Nephron (organoid): ENCODE measurements around the gene APBB2.

Experiments used
- H3K27ac Mint-ChIP-seq, 3 experiments: 2 replicates each; pipeline ENCODE4 v1.8.0; 2020; ENCODE audit warnings: mixed read lengths in 3 of 3, mild to moderate bottlenecking in 2 of 3, moderate library complexity in 1 of 3
- H3K27me3 Mint-ChIP-seq: 2 replicates; pipeline ENCODE4 v1.8.0; 2021; ENCODE audit warnings: low read depth, mild to moderate bottlenecking, moderate library complexity, mixed read lengths
- H3K36me3 Mint-ChIP-seq: 2 replicates; pipeline ENCODE4 v1.8.0; 2020; ENCODE audit warnings: low read depth, mixed read lengths
- H3K4me1 Mint-ChIP-seq: 2 replicates; pipeline ENCODE4 v1.8.0; 2020; ENCODE audit warnings: mixed read lengths
- H3K4me3 Mint-ChIP-seq, 3 experiments: 2 replicates each; pipeline ENCODE4 v1.8.0; 2020; ENCODE audit warnings: mild to moderate bottlenecking in 3 of 3, mixed read lengths in 3 of 3, moderate library complexity in 2 of 3
- H3K9me3 Mint-ChIP-seq: 2 replicates; pipeline ENCODE4 v1.8.0; 2020; ENCODE audit warnings: mixed read lengths
- CTCF ChIP-seq, 3 experiments: fragments of 200-600 bp; sonication (generic); IDR thresholded peaks; one replicate each; pipeline ENCODE4 v1.5.0; 2021; ENCODE audit warnings: antibody characterized with exemption in 3 of 3; ENCODE audit not compliant: unreplicated experiment in 3 of 3

The APBB2 gene

DNA sequence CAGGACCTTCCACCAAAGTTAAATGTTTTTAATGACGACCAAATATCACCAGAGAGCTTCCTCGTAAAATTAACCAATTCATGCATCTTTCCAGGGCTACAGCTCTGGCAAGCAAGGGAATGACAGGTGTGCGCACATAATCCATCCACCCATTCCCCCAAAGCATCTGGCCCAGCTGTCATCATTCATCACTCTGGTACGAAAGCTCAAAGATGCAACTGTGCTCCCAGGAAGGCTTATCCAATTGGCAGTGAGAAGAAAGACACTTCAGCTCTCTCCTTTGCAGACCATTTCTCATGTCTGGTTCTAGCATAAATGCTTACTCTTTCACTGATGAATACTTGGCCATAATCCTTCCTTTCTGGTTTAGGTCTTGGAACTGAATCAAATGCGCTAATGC, 325.4 kb downstream of the APBB2 start:
- no peaks in the 10 kb centered on the region for H3K9me3 Mint-ChIP-seq
- no peak overlapping the region for H3K27ac Mint-ChIP-seq
- no peak for TF ChIP-seq CTCF (IDR thresholded peaks at IDR 0.05; ENCODE audit: unreplicated experiment in 3 of 3)
- H3K4me1 Mint-ChIP-seq: peaks cover 13% of the 10 kb centered on the region
- peaks cover 3% of the 10 kb centered on the region for H3K27me3 Mint-ChIP-seq
- H3K4me3 Mint-ChIP-seq: no peak overlapping the region
- H3K36me3 Mint-ChIP-seq: peaks cover 24% of the 10 kb centered on the region

DNA sequence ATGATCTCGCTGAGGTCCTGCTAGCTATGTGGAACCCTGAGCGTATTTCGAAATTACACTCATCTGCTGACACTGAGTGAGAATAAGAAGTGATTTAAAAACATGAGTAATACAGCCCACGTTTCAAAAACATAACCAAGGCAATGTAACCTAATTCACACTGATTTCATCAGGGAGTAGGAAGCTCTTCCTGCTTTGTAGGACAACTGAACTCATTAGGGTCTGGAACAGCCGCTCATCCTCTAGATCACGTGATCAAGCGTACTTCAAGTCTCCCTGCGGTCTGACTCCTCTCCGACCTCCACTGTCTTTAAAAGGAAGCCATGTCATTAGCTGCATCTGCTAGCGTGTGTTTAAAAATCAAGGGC, 326.6 kb downstream of the APBB2 start:
- H3K27ac Mint-ChIP-seq: peak overlapping the region in 1 of 3 experiments; percentile 5
- no peak overlapping the region for H3K4me3 Mint-ChIP-seq
- peaks cover 20% of the 10 kb centered on the region for H3K36me3 Mint-ChIP-seq
- no peaks in the 10 kb centered on the region for H3K9me3 Mint-ChIP-seq
- peaks cover 13% of the 10 kb centered on the region for H3K4me1 Mint-ChIP-seq
- peaks cover 3% of the 10 kb centered on the region for H3K27me3 Mint-ChIP-seq
- TF ChIP-seq CTCF (IDR thresholded peaks at IDR 0.05; ENCODE audit: unreplicated experiment in 3 of 3): no peak

GRCh38 chr4:40886931-40887763, 327.2 kb downstream of the APBB2 start:
- H3K36me3 Mint-ChIP-seq: peaks cover 20% of the 10 kb centered on the region
- no peak overlapping the region for H3K4me3 Mint-ChIP-seq
- TF ChIP-seq CTCF (IDR thresholded peaks at IDR 0.05; ENCODE audit: unreplicated experiment in 3 of 3): no peak
- H3K9me3 Mint-ChIP-seq: no peaks in the 10 kb centered on the region
- peaks cover 13% of the 10 kb centered on the region for H3K4me1 Mint-ChIP-seq
- no peak overlapping the region for H3K27ac Mint-ChIP-seq
- H3K27me3 Mint-ChIP-seq: peaks cover 3% of the 10 kb centered on the region

DNA sequence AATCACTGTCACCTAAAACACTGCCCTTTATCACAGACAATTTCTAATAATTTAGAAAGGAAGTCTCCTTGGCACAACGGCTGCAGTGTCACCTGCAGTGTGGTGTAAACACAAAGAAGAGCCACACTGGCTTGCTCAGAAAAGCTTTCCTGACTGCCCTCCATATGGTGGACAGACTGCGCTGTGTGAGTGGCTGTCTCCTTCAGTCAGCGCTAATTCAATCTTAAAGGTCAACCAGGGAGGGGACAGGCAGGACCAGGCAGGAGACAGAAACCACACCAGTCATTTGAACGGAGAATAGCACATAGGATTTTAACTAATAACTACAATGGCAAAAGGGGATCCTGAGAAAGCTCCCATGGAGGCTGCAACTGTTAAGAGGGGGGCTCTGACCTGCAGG, 332.5 kb downstream of the APBB2 start:
- H3K9me3 Mint-ChIP-seq: no peaks in the 10 kb centered on the region
- H3K27me3 Mint-ChIP-seq: no peaks in the 10 kb centered on the region
- H3K27ac Mint-ChIP-seq: peak overlapping the region in 1 of 3 experiments; percentile 74

DNA sequence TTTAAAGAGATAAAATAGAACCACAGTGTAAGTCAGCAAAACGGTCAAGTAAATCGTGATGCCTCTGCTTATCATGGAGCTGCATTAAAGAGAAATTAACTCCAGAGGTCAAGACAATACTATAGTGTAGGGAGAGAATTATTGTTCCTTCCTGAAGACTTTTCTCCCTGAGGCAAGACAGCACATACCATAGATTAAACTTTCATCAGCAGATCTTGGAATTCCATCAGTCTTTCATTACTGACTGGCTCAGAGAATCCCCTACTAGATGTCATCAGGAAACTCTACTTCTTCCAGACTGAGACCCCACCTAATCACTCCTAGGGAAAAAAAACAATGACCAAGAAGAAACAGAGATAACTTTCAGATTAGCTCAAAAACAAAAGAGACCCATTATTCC, 333.2 kb downstream of the APBB2 start:
- Mint-ChIP-seq H3K27ac (peak overlapping the region in 2 of 3 experiments; percentile 7 to 36), H3K9me3 (no peaks in the 10 kb centered on the region), H3K36me3 (peaks cover 26% of the 10 kb centered on the region), H3K4me1 (peaks cover 5% of the 10 kb centered on the region), H3K4me3 (no peak overlapping the region), H3K27me3 (no peaks in the 10 kb centered on the region)
- no peak for TF ChIP-seq CTCF (IDR thresholded peaks at IDR 0.05; ENCODE audit: unreplicated experiment in 3 of 3)

More for the DNA sequence above, 332.5 kb downstream of the APBB2 start:
- Mint-ChIP-seq H3K4me3 (no peak overlapping the region), H3K4me1 (peaks cover 5% of the 10 kb centered on the region), H3K36me3 (peaks cover 25% of the 10 kb centered on the region)
- TF ChIP-seq CTCF (IDR thresholded peaks at IDR 0.05; ENCODE audit: unreplicated experiment in 3 of 3): no peak

GRCh38 chr4:40878548-40879055, 335.7 kb downstream of the APBB2 start:
- TF ChIP-seq CTCF (IDR thresholded peaks at IDR 0.05; ENCODE audit: unreplicated experiment in 3 of 3): no peak
- H3K27ac Mint-ChIP-seq: peak overlapping the region in 2 of 3 experiments; percentile 85 to 92
- H3K36me3 Mint-ChIP-seq: peaks cover 26% of the 10 kb centered on the region
- H3K4me3 Mint-ChIP-seq: no peak overlapping the region
- H3K4me1 Mint-ChIP-seq: peaks cover 5% of the 10 kb centered on the region
- H3K27me3 Mint-ChIP-seq: no peaks in the 10 kb centered on the region
- H3K9me3 Mint-ChIP-seq: no peaks in the 10 kb centered on the region
